Limb (tissue), 2 donors: ENCODE results near the gene CCDC30.

Source experiments
- DNase-seq, 2 donors: peaks; one replicate each; pipeline ENCODE4 v3.0.0-alpha.2; 2016; ENCODE audit errors: extremely low spot score in 2 of 2

The CCDC30 gene

GRCh38 chr1:42690477-42691156 is 227.5 kb downstream of the CCDC30 start:
- no peak for DNase-seq

DNA sequence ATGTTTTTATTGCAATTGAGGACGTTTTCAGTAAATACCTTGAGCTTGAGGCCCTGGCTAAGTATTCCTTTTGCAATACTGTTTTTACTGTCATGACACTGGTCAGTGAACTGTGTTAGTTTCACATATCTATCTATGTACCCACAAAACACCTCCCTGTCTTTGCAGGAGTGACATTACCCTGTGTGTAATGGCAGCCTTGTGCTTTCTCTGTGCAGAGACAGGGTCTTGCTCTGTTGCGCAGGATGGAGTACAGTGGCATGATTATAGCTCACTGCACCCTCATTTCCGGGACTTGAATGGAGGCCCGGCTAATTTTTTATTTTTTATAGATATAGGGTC is 228.0 kb downstream of the CCDC30 start:
- no peak for DNase-seq

GRCh38 chr1:42692461-42692860 is 229.4 kb downstream of the CCDC30 start:
- DNase-seq = no peak

DNA sequence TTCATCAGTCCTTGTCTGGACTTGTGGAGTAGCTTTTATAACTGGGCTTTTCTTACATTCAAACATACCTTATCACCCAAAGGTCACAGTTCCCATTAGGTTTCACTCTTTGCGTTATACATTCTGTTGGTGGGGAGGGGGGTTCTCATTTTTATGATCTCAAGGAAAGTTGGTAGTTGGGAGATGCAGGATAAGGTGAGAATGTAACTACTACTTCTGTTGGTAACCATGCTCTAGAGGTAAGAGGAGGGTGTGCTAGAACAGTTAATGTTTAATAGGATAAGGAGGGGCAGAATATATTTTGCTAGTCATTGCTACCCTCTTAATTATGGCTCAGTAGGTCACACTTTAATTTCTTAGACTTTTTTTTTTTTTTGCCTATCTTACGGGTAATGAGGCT is 229.8 kb downstream of the CCDC30 start:
- no peak for DNase-seq

- no peak for DNase-seq
Observed at GRCh38 chr1:42698081-42698813, 235.2 kb downstream of the CCDC30 start.

DNA sequence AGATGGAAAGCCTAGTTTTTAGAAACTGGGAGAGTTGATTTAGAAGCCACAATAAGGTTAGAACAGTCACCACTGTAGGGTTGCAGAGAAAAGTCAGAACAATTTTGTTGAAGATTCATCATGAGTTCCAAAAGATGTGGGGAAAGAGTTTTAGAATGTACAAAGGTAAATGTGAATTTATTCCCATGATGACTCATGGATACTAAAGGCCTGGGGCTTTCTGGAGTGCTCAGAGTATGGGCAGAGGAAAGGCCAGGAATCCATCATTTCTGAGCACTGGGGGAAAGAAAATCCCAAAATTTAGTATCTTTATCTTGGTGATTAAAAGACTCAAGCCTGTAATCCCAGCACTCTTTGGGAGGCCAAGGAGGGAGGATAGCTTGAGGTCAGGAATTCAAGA is 236.9 kb downstream of the CCDC30 start:
- DNase-seq = no peak

DNA sequence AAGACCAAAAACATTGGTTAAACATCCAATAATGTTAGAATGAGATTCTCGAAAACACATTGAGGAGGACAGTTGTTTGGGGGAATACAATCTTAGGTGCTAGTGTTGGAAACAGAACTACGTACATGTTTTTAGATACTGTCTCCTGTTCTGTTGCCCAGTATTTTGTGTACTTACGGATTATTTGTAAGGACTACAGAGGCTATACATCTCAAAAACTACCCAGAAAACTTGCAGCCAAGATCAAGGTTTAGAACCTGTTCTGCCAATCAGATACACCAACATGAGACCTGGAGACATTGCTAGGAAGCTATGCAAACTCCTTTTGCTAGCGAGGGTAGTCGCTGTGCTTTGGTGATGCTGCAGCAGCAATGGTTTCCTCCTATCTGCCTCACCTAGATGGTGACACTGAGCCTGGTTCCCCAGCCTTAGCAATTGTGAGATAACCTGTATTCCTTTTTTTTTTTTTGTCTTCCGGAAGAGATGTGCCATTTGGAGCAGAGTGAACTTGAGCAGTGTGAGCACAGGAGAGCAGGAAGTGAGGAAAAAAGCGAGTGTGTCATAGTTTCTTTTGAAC is 240.9 kb downstream of the CCDC30 start:
- no peak for DNase-seq
